ENCODE results near the gene SLC25A11.
A peak's percentile ranks its signal among the peaks of the same experiment; 100 is the strongest.
"Not testable (repeated sequence)": the region's sequence is repeated elsewhere in the genome, so short reads cannot be mapped to it uniquely, and the experiment has no call there.

Gene SLC25A11

GRCh38 chr17:4919511-4920047 is 20.3 kb downstream of the SLC25A11 start:
- DNase-seq (ENCODE audit: low read depth): no peak

- not testable (repeated sequence) for DNase-seq (ENCODE audit: low read depth)
These were observed 25.3 kb downstream of the SLC25A11 start for GRCh38 chr17:4914551-4914950.

- DNase-seq (ENCODE audit: low read depth): no peak
These were observed 25.9 kb downstream of the SLC25A11 start for GRCh38 chr17:4913994-4914393.

- DNase-seq (ENCODE audit: low read depth): peak; percentile 40
These were observed 30.9 kb downstream of the SLC25A11 start for GRCh38 chr17:4908711-4909496.

GRCh38 chr17:4908301-4908700 is 31.5 kb downstream of the SLC25A11 start:
- no peak for DNase-seq (ENCODE audit: low read depth)

- DNase-seq (ENCODE audit: low read depth): not testable (repeated sequence)
These were observed 33.2 kb downstream of the SLC25A11 start for GRCh38 chr17:4906642-4907041.

- DNase-seq (ENCODE audit: low read depth): peak; percentile 62
These were observed 36.6 kb downstream of the SLC25A11 start, which contains the start of gene CHRNE for GRCh38 chr17:4903051-4903818. TSS of gene CHRNE (minus strand) at chr17:4903098. CDS start at chr17:4903063, 35 bp downstream.

GRCh38 chr17:4902540-4902939 is 37.3 kb downstream of the SLC25A11 start:
- DNase-seq (ENCODE audit: low read depth): no peak

- DNase-seq (ENCODE audit: low read depth): no peak
These were observed 38.0 kb downstream of the SLC25A11 start for GRCh38 chr17:4901648-4902344.

GRCh38 chr17:4901108-4901647 is 38.7 kb downstream of the SLC25A11 start:
- DNase-seq (ENCODE audit: low read depth): no peak

- no peak for DNase-seq (ENCODE audit: low read depth)
These were observed 39.4 kb downstream of the SLC25A11 start for GRCh38 chr17:4900231-4901107.

- peak; percentile 81 for DNase-seq (ENCODE audit: low read depth)
These were observed 40.3 kb downstream of the SLC25A11 start, which contains the start of gene C17orf107 for GRCh38 chr17:4899341-4900230. TSS of gene C17orf107 (plus strand) at chr17:4899536. CDS start at chr17:4899763, 227 bp downstream.

- no peak for DNase-seq (ENCODE audit: low read depth)
These were observed 40.9 kb downstream of the SLC25A11 start for GRCh38 chr17:4898927-4899326.

- no peak for DNase-seq (ENCODE audit: low read depth)
These were observed 41.5 kb downstream of the SLC25A11 start for GRCh38 chr17:4898351-4898750.

- DNase-seq (ENCODE audit: low read depth): no peak
These were observed 42.1 kb downstream of the SLC25A11 start for GRCh38 chr17:4897785-4898184.

- no peak for DNase-seq (ENCODE audit: low read depth)
These were observed 42.6 kb downstream of the SLC25A11 start for GRCh38 chr17:4897198-4897687.

- no peak for DNase-seq (ENCODE audit: low read depth)
These were observed 43.3 kb downstream of the SLC25A11 start for GRCh38 chr17:4896332-4897197.

- DNase-seq (ENCODE audit: low read depth): no peak
These were observed 44.1 kb downstream of the SLC25A11 start for GRCh38 chr17:4895657-4896331.
